Measurements from ENCODE around the gene DIS3L2. TPM values are rescaled to one million over a fixed set of nuclear protein-coding genes. Genes with fewer than 3 reads are reported as not detected.

The DIS3L2 gene
- total RNA-seq, 1 experiment from 2014 or later, result 28.5 TPM

DNA sequence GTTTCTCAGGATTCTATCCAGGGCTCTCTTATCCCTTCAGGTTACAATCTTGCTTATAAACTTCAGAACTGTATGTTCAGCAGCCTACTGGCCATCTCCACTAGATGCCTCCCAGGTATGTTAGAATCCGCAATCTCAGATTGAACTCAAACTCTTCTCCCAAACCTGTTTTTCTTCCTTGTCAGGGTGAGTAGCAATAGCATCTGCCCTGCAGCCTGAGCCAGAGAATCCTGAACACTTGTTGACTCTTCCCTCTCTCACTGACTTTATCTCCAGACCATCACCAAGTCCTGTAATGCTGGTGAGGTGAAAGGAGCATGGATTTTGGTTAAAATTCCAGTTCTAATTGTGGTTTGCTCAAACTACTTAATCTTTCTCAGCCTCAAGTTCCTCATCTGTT, 334.5 kb downstream of the DIS3L2 start:
- no peaks in the 10 kb centered on the region for H3K36me3 Mint-ChIP-seq
- no peak overlapping the region for H3K27ac Mint-ChIP-seq
- H3K4me1 Mint-ChIP-seq, result peaks cover 11% of the 10 kb centered on the region
- H3K27me3 Mint-ChIP-seq (ENCODE audit: low read depth), result no peaks in the 10 kb centered on the region
- ChIA-PET POLR2A (no interaction called here), CTCF (no interaction called here)
- H3K9me3 Mint-ChIP-seq, result no peaks in the 10 kb centered on the region
- DNase-seq (ENCODE audit: low spot score) (no peak), ATAC-seq (no peak)
- TF ChIP-seq, protein P1, sequence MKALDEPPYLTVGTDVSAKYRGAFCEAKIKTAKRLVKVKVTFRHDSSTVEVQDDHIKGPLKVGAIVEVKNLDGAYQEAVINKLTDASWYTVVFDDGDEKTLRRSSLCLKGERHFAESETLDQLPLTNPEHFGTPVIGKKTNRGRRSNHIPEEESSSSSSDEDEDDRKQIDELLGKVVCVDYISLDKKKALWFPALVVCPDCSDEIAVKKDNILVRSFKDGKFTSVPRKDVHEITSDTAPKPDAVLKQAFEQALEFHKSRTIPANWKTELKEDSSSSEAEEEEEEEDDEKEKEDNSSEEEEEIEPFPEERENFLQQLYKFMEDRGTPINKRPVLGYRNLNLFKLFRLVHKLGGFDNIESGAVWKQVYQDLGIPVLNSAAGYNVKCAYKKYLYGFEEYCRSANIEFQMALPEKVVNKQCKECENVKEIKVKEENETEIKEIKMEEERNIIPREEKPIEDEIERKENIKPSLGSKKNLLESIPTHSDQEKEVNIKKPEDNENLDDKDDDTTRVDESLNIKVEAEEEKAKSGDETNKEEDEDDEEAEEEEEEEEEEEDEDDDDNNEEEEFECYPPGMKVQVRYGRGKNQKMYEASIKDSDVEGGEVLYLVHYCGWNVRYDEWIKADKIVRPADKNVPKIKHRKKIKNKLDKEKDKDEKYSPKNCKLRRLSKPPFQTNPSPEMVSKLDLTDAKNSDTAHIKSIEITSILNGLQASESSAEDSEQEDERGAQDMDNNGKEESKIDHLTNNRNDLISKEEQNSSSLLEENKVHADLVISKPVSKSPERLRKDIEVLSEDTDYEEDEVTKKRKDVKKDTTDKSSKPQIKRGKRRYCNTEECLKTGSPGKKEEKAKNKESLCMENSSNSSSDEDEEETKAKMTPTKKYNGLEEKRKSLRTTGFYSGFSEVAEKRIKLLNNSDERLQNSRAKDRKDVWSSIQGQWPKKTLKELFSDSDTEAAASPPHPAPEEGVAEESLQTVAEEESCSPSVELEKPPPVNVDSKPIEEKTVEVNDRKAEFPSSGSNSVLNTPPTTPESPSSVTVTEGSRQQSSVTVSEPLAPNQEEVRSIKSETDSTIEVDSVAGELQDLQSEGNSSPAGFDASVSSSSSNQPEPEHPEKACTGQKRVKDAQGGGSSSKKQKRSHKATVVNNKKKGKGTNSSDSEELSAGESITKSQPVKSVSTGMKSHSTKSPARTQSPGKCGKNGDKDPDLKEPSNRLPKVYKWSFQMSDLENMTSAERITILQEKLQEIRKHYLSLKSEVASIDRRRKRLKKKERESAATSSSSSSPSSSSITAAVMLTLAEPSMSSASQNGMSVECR (CRISPR knock-in tag; IDR thresholded peaks at IDR 0.05; ENCODE audit: borderline replicate concordance), result no peak
- no peak for TF ChIP-seq NFE2L1 (CRISPR knock-in tag; IDR thresholded peaks at IDR 0.05)
- TF ChIP-seq, protein P2, sequence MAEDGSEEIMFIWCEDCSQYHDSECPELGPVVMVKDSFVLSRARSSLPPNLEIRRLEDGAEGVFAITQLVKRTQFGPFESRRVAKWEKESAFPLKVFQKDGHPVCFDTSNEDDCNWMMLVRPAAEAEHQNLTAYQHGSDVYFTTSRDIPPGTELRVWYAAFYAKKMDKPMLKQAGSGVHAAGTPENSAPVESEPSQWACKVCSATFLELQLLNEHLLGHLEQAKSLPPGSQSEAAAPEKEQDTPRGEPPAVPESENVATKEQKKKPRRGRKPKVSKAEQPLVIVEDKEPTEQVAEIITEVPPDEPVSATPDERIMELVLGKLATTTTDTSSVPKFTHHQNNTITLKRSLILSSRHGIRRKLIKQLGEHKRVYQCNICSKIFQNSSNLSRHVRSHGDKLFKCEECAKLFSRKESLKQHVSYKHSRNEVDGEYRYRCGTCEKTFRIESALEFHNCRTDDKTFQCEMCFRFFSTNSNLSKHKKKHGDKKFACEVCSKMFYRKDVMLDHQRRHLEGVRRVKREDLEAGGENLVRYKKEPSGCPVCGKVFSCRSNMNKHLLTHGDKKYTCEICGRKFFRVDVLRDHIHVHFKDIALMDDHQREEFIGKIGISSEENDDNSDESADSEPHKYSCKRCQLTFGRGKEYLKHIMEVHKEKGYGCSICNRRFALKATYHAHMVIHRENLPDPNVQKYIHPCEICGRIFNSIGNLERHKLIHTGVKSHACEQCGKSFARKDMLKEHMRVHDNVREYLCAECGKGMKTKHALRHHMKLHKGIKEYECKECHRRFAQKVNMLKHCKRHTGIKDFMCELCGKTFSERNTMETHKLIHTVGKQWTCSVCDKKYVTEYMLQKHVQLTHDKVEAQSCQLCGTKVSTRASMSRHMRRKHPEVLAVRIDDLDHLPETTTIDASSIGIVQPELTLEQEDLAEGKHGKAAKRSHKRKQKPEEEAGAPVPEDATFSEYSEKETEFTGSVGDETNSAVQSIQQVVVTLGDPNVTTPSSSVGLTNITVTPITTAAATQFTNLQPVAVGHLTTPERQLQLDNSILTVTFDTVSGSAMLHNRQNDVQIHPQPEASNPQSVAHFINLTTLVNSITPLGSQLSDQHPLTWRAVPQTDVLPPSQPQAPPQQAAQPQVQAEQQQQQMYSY (CRISPR knock-in tag; IDR thresholded peaks at IDR 0.05), result no peak
- no peak for TF ChIP-seq HMGA2 (CRISPR knock-in tag; IDR thresholded peaks at IDR 0.05)
- no peak for TF ChIP-seq FOXK1 (CRISPR knock-in tag; IDR thresholded peaks at IDR 0.05)
- TF ChIP-seq, protein P3, sequence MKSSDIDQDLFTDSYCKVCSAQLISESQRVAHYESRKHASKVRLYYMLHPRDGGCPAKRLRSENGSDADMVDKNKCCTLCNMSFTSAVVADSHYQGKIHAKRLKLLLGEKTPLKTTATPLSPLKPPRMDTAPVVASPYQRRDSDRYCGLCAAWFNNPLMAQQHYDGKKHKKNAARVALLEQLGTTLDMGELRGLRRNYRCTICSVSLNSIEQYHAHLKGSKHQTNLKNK (CRISPR knock-in tag; IDR thresholded peaks at IDR 0.05), result no peak
- TF ChIP-seq, protein P4, sequence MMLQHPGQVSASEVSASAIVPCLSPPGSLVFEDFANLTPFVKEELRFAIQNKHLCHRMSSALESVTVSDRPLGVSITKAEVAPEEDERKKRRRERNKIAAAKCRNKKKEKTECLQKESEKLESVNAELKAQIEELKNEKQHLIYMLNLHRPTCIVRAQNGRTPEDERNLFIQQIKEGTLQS (CRISPR knock-in tag; conservative IDR thresholded peaks at IDR 0.05), result no peak
- no peak for TF ChIP-seq ZNF396 (CRISPR knock-in tag; IDR thresholded peaks at IDR 0.05; ENCODE audit: borderline replicate concordance)
- TF ChIP-seq, protein P5, sequence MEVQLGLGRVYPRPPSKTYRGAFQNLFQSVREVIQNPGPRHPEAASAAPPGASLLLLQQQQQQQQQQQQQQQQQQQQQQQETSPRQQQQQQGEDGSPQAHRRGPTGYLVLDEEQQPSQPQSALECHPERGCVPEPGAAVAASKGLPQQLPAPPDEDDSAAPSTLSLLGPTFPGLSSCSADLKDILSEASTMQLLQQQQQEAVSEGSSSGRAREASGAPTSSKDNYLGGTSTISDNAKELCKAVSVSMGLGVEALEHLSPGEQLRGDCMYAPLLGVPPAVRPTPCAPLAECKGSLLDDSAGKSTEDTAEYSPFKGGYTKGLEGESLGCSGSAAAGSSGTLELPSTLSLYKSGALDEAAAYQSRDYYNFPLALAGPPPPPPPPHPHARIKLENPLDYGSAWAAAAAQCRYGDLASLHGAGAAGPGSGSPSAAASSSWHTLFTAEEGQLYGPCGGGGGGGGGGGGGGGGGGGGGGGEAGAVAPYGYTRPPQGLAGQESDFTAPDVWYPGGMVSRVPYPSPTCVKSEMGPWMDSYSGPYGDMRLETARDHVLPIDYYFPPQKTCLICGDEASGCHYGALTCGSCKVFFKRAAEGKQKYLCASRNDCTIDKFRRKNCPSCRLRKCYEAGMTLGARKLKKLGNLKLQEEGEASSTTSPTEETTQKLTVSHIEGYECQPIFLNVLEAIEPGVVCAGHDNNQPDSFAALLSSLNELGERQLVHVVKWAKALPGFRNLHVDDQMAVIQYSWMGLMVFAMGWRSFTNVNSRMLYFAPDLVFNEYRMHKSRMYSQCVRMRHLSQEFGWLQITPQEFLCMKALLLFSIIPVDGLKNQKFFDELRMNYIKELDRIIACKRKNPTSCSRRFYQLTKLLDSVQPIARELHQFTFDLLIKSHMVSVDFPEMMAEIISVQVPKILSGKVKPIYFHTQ (CRISPR knock-in tag; IDR thresholded peaks at IDR 0.05), result no peak
- TF ChIP-seq, protein P6, sequence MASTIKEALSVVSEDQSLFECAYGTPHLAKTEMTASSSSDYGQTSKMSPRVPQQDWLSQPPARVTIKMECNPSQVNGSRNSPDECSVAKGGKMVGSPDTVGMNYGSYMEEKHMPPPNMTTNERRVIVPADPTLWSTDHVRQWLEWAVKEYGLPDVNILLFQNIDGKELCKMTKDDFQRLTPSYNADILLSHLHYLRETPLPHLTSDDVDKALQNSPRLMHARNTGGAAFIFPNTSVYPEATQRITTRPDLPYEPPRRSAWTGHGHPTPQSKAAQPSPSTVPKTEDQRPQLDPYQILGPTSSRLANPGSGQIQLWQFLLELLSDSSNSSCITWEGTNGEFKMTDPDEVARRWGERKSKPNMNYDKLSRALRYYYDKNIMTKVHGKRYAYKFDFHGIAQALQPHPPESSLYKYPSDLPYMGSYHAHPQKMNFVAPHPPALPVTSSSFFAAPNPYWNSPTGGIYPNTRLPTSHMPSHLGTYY (CRISPR knock-in tag; IDR thresholded peaks at IDR 0.05), result no peak
- TF ChIP-seq ZNF423 (CRISPR knock-in tag; IDR thresholded peaks at IDR 0.05), result no peak
- TF ChIP-seq JUN (CRISPR knock-in tag; IDR thresholded peaks at IDR 0.05), result no peak
- TF ChIP-seq, protein P7, sequence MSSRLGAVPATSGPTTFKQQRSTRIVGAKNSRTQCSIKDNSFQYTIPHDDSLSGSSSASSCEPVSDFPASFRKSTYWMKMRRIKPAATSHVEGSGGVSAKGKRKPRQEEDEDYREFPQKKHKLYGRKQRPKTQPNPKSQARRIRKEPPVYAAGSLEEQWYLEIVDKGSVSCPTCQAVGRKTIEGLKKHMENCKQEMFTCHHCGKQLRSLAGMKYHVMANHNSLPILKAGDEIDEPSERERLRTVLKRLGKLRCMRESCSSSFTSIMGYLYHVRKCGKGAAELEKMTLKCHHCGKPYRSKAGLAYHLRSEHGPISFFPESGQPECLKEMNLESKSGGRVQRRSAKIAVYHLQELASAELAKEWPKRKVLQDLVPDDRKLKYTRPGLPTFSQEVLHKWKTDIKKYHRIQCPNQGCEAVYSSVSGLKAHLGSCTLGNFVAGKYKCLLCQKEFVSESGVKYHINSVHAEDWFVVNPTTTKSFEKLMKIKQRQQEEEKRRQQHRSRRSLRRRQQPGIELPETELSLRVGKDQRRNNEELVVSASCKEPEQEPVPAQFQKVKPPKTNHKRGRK (CRISPR knock-in tag; IDR thresholded peaks at IDR 0.05; ENCODE audit: borderline replicate concordance), result no peak
- no peak for TF ChIP-seq ZNF317 (CRISPR knock-in tag; IDR thresholded peaks at IDR 0.05; ENCODE audit: borderline replicate concordance, low read depth)
- H3K4me3 Mint-ChIP-seq, result no peak overlapping the region

All from WTC11 (cell line).